Hepatocyte (in vitro differentiated cells): ENCODE data around the gene AGRN. TPM values are rescaled to one million over a fixed set of nuclear protein-coding genes. Genes with fewer than 3 reads are reported as not detected.
"Not testable (repeated sequence)": the region's sequence is repeated elsewhere in the genome, so short reads cannot be mapped to it uniquely, and the experiment has no call there.

Experiments used
- DNase-seq: peaks from one replicate; pipeline ENCODE4 v3.0.0-alpha.2; 2016; ENCODE audit warnings: low spot score
- H2AFZ ChIP-seq: fragments of 200-600 bp; sonication (generic); 2 replicates; pipeline ENCODE4 v1.6.0; 2016; ENCODE audit warnings: antibody characterized with exemption, mild to moderate bottlenecking
- H3K27ac ChIP-seq: fragments of 200-600 bp; sonication (generic); 2 replicates; pipeline ENCODE4 v1.5.1; 2016; ENCODE audit warnings: mild to moderate bottlenecking
- H3K27me3 ChIP-seq: fragments of 200-600 bp; sonication (generic); 2 replicates; pipeline ENCODE4 v1.6.1; 2016
- H3K36me3 ChIP-seq: fragments of 200-600 bp; sonication (generic); replicated peaks from 2 replicates; pipeline ENCODE4 v1.5.1; 2016; ENCODE audit warnings: low read depth; ENCODE audit not compliant: insufficient read depth
- H3K4me1 ChIP-seq: fragments of 200-600 bp; sonication (generic); 2 replicates; pipeline ENCODE4 v1.5.1; 2016; ENCODE audit warnings: mild to moderate bottlenecking, moderate library complexity; ENCODE audit not compliant: insufficient read depth
- H3K4me2 ChIP-seq: fragments of 200-600 bp; sonication (generic); 2 replicates; pipeline ENCODE4 v1.6.0; 2016
- H3K4me3 ChIP-seq: fragments of 200-600 bp; sonication (generic); 2 replicates; pipeline ENCODE4 v1.5.1; 2016; ENCODE audit warnings: mild to moderate bottlenecking
- H3K79me2 ChIP-seq: fragments of 200-600 bp; sonication (generic); 2 replicates; pipeline ENCODE4 v1.6.0; 2017; ENCODE audit warnings: mild to moderate bottlenecking
- H3K9me2 ChIP-seq: fragments of 200-600 bp; sonication (generic); replicated peaks from 2 replicates; pipeline ENCODE4 v1.6.0; 2017; ENCODE audit warnings: mild to moderate bottlenecking; ENCODE audit not compliant: insufficient read depth
- H3K9me3 ChIP-seq: fragments of 200-600 bp; sonication (generic); 2 replicates; pipeline ENCODE4 v1.5.1; 2016; ENCODE audit warnings: low read depth, mild to moderate bottlenecking
- H4K20me1 ChIP-seq: fragments of 200-600 bp; sonication (generic); 2 replicates; pipeline ENCODE4 v1.6.0; 2016; ENCODE audit warnings: mild to moderate bottlenecking; ENCODE audit not compliant: insufficient read depth, poor library complexity, severe bottlenecking
- CTCF ChIP-seq: fragments of 200-600 bp; sonication (generic); IDR thresholded peaks from 2 replicates; pipeline ENCODE4 v1.5.1; 2016; ENCODE audit warnings: antibody characterized with exemption, mild to moderate bottlenecking; ENCODE audit not compliant: poor library complexity
- EZH2 ChIP-seq: fragments of 200-600 bp; sonication (generic); IDR thresholded peaks from 2 replicates; pipeline ENCODE4 v1.6.1; 2016; ENCODE audit warnings: antibody characterized with exemption, mild to moderate bottlenecking, borderline replicate concordance
- EZH2phosphoT487 ChIP-seq: fragments of 200-600 bp; sonication (generic); IDR thresholded peaks from one replicate; pipeline ENCODE4 v1.6.1; 2018; ENCODE audit warnings: antibody characterized with exemption, mild to moderate bottlenecking, low read depth, moderate library complexity; ENCODE audit not compliant: unreplicated experiment, severe bottlenecking
- WGBS: methylation state at CpG from one replicate; pipeline ENCODE4 v1.1.6; 2016; ENCODE audit warnings: low lambda C conversion rate; ENCODE audit errors: missing lambda C conversion rate; 5-methylcytosine and 5-hydroxymethylcytosine counted together
- polyA plus RNA-seq: library from polyadenylated mRNA; unstranded; fragments of >200 nt; fragmentation: Nextera tagmentation; extraction: Ambion mirVana; gene quantifications from 2 replicates; pipeline ENCODE4 v1.2.1, GENCODE V29; 2016
- total RNA-seq: library from RNA; depleted of rRNA; stranded (reverse); fragments of >200 nt; gene quantifications from 2 replicates; pipeline ENCODE4 v1.2.3, GENCODE V29; 2014

The AGRN gene
- total and polyA plus RNA-seq, 2 experiments from 2014 or later = 53.3 to 81.8 TPM

DNA sequence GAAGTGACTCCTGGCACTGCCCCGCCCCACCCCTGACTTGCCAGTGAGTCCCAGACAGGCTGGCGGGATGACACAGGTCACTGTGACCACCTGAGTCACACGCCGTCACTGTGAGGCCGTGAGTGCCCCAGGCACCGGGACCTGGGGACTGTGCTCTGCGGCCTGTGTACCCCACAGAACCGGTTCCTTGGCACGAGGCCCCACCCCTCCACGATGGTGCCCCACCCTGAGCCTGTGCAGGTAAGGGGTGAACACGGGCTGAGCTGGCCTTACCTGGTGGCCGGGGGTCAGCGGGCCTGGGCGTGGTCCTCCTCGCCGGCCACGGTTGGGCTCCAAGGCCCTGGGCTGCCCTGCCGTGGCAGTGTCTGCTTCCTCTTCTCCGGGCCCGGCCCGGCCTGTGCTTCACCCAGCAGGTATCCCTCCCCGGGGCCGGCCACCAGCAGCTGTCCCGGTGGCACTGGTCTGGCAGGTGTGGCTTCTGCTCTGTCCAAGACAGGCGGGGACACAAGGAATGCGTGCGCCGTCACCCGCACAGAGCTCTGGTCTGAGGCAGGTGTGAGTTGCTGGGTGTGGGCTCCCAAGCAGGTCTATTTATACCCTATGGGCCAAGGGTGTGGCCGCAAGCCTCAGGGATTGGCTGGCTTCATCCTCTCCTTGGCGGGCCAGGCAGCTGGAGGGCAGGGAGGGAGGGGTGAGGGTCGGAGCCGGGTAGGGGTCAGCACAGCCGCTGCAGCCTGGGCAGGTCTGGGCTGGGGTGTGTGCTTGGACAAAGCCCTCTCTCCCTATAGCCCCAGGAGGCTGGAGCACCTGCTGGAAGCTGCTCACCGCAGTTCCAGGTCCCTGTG, 54.0 kb downstream of the AGRN start, which contains the start of gene RNF223:
TSS of gene RNF223 (minus strand) at position 564 of the 845 bp plus-strand sequence. CDS start 1,740 bp downstream, outside the sequence.
- peaks cover 5% of the 10 kb centered on the region for H3K4me1 ChIP-seq
- WGBS = 67% methylated on average over 23 of the region's 35 CpGs
- no peaks in the 10 kb centered on the region for H3K79me2 ChIP-seq
- H3K36me3 ChIP-seq = no peaks in the 10 kb centered on the region
- no peaks in the 10 kb centered on the region for H4K20me1 ChIP-seq
- no peaks in the 10 kb centered on the region for H3K9me2 ChIP-seq
- H2AFZ ChIP-seq = no peak within 1 kb of the TSS
- no peaks in the 10 kb centered on the region for H3K27me3 ChIP-seq
- H3K4me2 ChIP-seq = peak within 1 kb of the TSS; percentile 56
- TF ChIP-seq CTCF (no peak), EZH2 (no peak), EZH2phosphoT487 (no peak)
- peak within 1 kb of the TSS; percentile 82 for H3K27ac ChIP-seq
- no peaks in the 10 kb centered on the region for H3K9me3 ChIP-seq
- DNase-seq = peak; percentile 78
- no peak within 1 kb of the TSS for H3K4me3 ChIP-seq

DNA sequence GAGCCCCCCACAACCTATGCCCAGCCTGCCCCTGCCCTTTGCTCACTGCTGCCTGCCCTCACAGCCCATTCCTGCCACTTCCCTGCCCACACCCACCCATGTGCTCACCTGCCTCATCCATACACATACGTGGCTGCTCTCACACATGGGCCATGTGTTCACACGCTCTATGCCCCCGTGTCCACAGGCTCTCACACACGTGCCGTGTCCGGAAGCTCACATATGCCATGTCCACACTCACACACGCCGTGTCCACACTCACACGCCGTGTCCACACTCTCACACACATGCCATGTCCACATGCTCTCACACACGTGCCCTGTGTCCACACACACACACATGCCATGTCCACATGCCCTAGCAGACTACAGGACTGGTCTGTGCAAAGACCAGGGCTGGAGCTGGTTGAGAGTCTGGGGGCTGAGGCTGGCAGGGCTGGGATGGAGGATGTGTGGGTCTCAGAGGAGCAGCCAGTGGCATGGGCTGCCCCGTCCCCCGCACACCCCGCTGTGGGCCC, 54.8 kb downstream of the AGRN start:
- Histone ChIP-seq H3K9me3 (no peaks in the 10 kb centered on the region), H3K79me2 (no peaks in the 10 kb centered on the region), H3K9me2 (no peaks in the 10 kb centered on the region), H2AFZ (no peak overlapping the region), H3K36me3 (no peaks in the 10 kb centered on the region), H3K4me1 (peaks cover 8% of the 10 kb centered on the region), H3K27ac (no peak overlapping the region), H3K4me2 (no peak overlapping the region), H3K4me3 (no peak overlapping the region), H3K27me3 (no peaks in the 10 kb centered on the region), H4K20me1 (no peaks in the 10 kb centered on the region)
- TF ChIP-seq EZH2phosphoT487 = no peak
- no peak for TF ChIP-seq EZH2
- no peak for TF ChIP-seq CTCF
- WGBS = 91% methylated on average over 14 of the region's 14 CpGs
- DNase-seq = no peak

DNA sequence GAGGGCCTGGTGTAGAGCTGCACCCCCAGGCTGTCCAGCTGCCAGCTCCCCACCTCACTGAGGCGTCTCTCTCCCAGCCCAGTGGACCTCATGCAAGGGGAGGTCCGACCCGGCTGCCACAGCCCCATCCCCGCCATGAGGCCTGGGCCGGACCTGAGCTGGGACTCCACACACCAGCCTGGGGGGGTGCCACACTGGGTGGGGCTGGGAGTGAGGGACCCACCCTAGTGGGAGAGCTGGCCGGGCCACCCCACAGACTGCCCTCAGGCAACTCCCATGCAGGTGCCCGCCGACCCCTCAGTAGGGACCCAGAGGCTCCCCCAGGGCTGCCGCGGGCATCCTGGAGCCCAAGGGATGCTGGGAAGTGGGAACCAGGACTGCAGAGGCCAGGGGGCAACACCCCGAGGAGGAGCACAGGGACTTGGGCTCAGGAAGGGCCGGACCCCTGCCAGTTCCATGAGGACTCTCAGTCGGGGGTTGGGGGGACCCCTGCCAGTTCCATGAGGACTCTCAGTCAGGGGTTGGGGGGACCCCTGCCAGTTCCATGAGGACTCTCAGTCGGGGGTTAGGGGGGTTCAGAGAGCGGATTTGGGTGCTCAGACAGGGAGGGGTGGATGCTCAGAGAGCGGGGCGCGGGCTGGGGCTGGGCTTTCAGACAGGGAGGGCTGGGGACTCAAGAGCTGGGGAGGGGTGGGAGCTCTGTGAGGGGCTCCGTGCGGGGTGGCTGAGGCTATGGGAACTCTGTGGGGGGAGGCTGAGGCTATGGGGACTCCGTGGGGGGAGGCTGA, 55.4 kb downstream of the AGRN start:
- WGBS = 81% methylated on average over 11 of the region's 21 CpGs
- Histone ChIP-seq H4K20me1 (no peaks in the 10 kb centered on the region), H3K9me3 (no peaks in the 10 kb centered on the region), H3K4me2 (no peak overlapping the region), H3K27ac (no peak overlapping the region), H2AFZ (no peak overlapping the region), H3K79me2 (no peaks in the 10 kb centered on the region), H3K4me3 (no peak overlapping the region), H3K9me2 (no peaks in the 10 kb centered on the region), H3K4me1 (peaks cover 12% of the 10 kb centered on the region), H3K27me3 (no peaks in the 10 kb centered on the region), H3K36me3 (no peaks in the 10 kb centered on the region)
- TF ChIP-seq CTCF = no peak
- no peak for TF ChIP-seq EZH2
- TF ChIP-seq EZH2phosphoT487 = no peak
- DNase-seq = no peak

- H3K9me2 ChIP-seq, H3K27me3 ChIP-seq, H4K20me1 ChIP-seq, H2AFZ ChIP-seq, H3K9me3 ChIP-seq, H3K4me3 ChIP-seq, DNase-seq, H3K36me3 ChIP-seq, H3K4me2 ChIP-seq, H3K79me2 ChIP-seq, H3K27ac ChIP-seq: not testable (repeated sequence)
- peaks cover 13% of the 10 kb centered on the region for H3K4me1 ChIP-seq
- WGBS = no CpG with 5 or more reads among the region's 21 CpGs
Observed at GRCh38 chr1:1077396-1077795, 57.5 kb downstream of the AGRN start.
